HepG2 (cell line): Measurements from ENCODE around the gene CCDC148. TPM values are rescaled to one million over a fixed set of nuclear protein-coding genes. Genes with fewer than 3 reads are reported as not detected.
A peak's percentile ranks its signal among the peaks of the same experiment; 100 is the strongest.

Source experiments
- ADNP ChIP-seq: sonication (generic); formaldehyde crosslinking; IDR thresholded peaks from 2 replicates; pipeline ENCODE4 v1.4.0; 2020; ENCODE audit warnings: missing genetic modification reagents
- ARID5B ChIP-seq: IDR thresholded peaks from 2 replicates; pipeline ENCODE4 v1.4.0; 2020; ENCODE audit warnings: mild to moderate bottlenecking, missing genetic modification reagents
- CCDC6 ChIP-seq: sonication (generic); formaldehyde crosslinking; IDR thresholded peaks from 2 replicates; pipeline ENCODE4 v1.8.1; 2022; ENCODE audit warnings: mild to moderate bottlenecking, missing genetic modification reagents, moderate library complexity
- E2F1 ChIP-seq: sonication (generic); formaldehyde crosslinking; IDR thresholded peaks from 2 replicates; pipeline ENCODE4 v1.5.0; 2020; ENCODE audit warnings: missing genetic modification reagents
- KDM3A ChIP-seq: IDR thresholded peaks from 2 replicates; pipeline ENCODE4 v1.6.1; 2018; ENCODE audit warnings: low read depth, missing compliant biosample characterization
- MIER3 ChIP-seq: IDR thresholded peaks from 2 replicates; pipeline ENCODE4 v1.6.1; 2016; ENCODE audit warnings: missing compliant biosample characterization, borderline replicate concordance
- TRIM24 ChIP-seq: sonication (generic); formaldehyde crosslinking; IDR thresholded peaks from 2 replicates; pipeline ENCODE4 v1.8.0; 2022; ENCODE audit warnings: mild to moderate bottlenecking, missing genetic modification reagents
- ZBTB37 ChIP-seq: sonication (generic); formaldehyde crosslinking; IDR thresholded peaks from 2 replicates; pipeline ENCODE4 v1.4.0; 2020; ENCODE audit warnings: mild to moderate bottlenecking, missing genetic modification reagents
- ZNF275 ChIP-seq: sonication (generic); formaldehyde crosslinking; IDR thresholded peaks from 2 replicates; pipeline ENCODE4 v1.8.0; 2022; ENCODE audit warnings: missing genetic modification reagents, mild to moderate bottlenecking, inconsistent platforms, borderline replicate concordance
- ZNF350 ChIP-seq: sonication (generic); formaldehyde crosslinking; IDR thresholded peaks from 2 replicates; pipeline ENCODE4 v1.4.0; 2020; ENCODE audit warnings: mild to moderate bottlenecking, low read depth, missing genetic modification reagents, borderline replicate concordance
- ZNF407 ChIP-seq: sonication (generic); formaldehyde crosslinking; IDR thresholded peaks from one replicate; pipeline ENCODE4 v1.5.1; 2020; ENCODE audit warnings: mild to moderate bottlenecking, missing genetic modification reagents; ENCODE audit errors: not compliant biosample characterization
- polyA plus RNA-seq, 8 experiments: library from polyadenylated mRNA; depleted of rRNA in 3 of 8; stranded (reverse) in 7 of 8; unstranded in 1 of 8; fragments of >200 nt; fragmentation: Illumina TruSeq in 4 of 8; extraction: Trizol in 4 of 8; gene quantifications; 2 replicates each; pipeline versions ENCODE4 v1.2.1 to v1.2.3, GENCODE V29; 2011 to 2016; ENCODE audit warnings: low read depth in 4 of 8, missing spikeins in 1 of 8, mixed read lengths in 1 of 8; ENCODE audit not compliant: insufficient read depth in 1 of 8
- total RNA-seq, 5 experiments: library from RNA; depleted of rRNA; stranded (reverse); fragments of >200 nt; fragmentation: Illumina TruSeq; extraction: Trizol; gene quantifications; 2 replicates each; pipeline ENCODE4 v1.2.3, GENCODE V29; 2016; ENCODE audit warnings: low read depth in 1 of 5

Gene CCDC148
- total and polyA plus RNA-seq, 2 of the 13 experiments (the other 11 are each of a cell fraction or from before 2014, with no cell fraction given), result 0.30 to 0.49 TPM

GRCh38 chr2:158128168-158128973, 328.2 kb downstream of the CCDC148 start (continued):
- TF ChIP-seq ZBTB37 (CRISPR knock-in tag), result peak; percentile 90
- TF ChIP-seq ZNF350 (CRISPR knock-in tag), result peak; percentile 61; the same call in 1 of the 2 replicates
- TF ChIP-seq KDM3A, result peak; percentile 92; the same call in 1 of the 2 replicates
- no peak for TF ChIP-seq TRIM24 (CRISPR knock-in tag)
- peak; percentile 96 for TF ChIP-seq ARID5B (CRISPR knock-in tag)
- TF ChIP-seq ZNF275, result no peak
- TF ChIP-seq MIER3 (CRISPR knock-in tag), result peak; percentile 34; the same call in 1 of the 2 replicates
- no peak for TF ChIP-seq ADNP (CRISPR knock-in tag)
- no peak for TF ChIP-seq E2F1 (CRISPR knock-in tag)
- 0 out of 2 replicates have a peak, but pooled peaks have one; percentile 41 for TF ChIP-seq CCDC6 (CRISPR knock-in tag)
- no peak for TF ChIP-seq ZNF407 (CRISPR knock-in tag)
